ENCODE data around the gene PUS3.

The PUS3 gene

DNA sequence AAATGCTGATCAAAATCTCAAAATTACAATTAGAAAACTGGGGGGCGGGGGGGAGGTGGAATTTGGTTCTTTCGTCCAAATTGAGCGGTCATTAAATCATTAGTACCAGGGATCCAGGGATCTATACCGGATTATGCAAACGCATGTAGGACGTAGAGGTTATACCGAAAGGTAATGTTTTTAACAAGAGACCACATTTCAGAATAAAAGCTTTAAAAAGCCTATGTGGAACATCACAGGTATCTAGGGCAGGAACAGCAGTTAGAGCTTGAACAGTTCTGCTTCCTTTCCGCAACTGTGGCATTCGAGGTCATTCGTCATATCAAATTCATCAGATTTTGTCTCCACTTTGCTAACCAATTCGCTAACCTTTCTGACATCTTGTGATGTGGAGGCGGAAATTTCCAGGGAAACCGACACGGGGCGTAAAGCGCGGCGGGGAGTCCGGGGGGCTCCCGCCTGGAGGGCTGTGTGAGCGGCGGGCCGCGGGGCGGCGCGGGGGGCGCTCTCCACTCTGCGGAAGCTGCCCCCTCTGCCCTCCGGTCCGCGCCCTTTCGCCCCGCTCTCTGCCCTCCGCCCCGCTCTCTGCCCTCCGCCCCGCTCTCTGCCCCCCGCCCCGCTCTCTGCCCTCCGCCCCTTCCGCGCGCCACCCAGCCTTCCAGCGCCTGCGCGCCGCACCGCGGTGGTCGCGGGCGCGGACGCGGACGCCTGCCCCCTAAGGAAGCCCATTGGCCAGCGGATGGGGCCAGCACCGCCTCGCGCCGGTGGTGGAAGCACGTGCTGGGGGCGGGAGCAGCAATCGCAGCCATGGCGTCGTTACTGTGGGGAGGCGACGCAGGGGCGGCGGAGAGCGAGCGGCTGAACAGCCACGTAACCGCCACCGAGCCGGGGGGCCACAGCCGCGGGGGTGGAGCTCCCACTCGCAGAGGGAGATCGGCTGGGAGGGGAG, 979 bp upstream of the PUS3 start, which contains the start of gene DDX25:
TSS of gene DDX25 (plus strand) at position 798 of the 949 bp plus-strand sequence. CDS start at position 808, 10 bp downstream.
- H3K27me3 ChIP-seq (replicated peaks; ENCODE audit: control insufficient read depth, insufficient read depth, low read length): no peaks in the 10 kb centered on the region
- TF ChIP-seq, protein P1, sequence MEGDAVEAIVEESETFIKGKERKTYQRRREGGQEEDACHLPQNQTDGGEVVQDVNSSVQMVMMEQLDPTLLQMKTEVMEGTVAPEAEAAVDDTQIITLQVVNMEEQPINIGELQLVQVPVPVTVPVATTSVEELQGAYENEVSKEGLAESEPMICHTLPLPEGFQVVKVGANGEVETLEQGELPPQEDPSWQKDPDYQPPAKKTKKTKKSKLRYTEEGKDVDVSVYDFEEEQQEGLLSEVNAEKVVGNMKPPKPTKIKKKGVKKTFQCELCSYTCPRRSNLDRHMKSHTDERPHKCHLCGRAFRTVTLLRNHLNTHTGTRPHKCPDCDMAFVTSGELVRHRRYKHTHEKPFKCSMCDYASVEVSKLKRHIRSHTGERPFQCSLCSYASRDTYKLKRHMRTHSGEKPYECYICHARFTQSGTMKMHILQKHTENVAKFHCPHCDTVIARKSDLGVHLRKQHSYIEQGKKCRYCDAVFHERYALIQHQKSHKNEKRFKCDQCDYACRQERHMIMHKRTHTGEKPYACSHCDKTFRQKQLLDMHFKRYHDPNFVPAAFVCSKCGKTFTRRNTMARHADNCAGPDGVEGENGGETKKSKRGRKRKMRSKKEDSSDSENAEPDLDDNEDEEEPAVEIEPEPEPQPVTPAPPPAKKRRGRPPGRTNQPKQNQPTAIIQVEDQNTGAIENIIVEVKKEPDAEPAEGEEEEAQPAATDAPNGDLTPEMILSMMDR (IDR thresholded peaks at IDR 0.05; ENCODE audit: insufficient read depth, low read length, poor library complexity, severe bottlenecking): no peak
- DNase-seq (ENCODE audit: extremely low read depth, insufficient read length): no peak
- peaks cover 3% of the 10 kb centered on the region for H3K36me3 ChIP-seq (ENCODE audit: control insufficient read depth, insufficient read depth, low read length)
- no peak within 1 kb of the TSS for H3K4me3 ChIP-seq (replicated peaks; ENCODE audit: low read depth, low read length)

DNA sequence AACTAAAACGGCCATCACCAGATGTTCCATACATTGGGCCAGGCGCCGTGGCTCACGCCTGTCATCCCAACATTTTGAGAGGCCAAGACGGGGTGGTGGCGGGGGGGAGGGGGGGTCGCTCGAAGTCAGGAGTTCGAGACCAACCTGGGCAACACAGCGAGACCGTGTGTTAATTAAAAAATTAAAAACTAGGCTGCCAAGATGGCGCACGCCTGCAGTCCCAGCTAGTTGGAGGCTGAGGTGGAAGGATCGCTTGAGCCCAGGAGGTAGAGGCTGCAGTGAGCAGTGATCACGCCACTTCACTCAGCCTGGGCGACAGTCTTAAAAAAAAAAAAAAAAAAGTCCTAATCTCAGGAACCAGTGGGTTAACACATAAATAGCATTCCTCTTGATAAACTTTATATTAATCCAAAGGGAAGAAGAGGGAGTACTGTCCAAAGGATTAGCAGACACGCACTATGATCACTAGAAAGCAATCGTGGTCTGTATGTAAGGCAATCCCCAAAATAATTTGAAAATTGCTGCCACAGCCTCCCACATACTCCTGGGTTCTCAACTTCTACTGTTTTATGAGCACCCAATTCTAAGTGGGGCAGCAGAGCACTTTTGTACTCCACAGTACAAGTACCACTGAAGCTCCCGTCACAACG, 604 bp downstream of the PUS3 start:
- no peak for DNase-seq (ENCODE audit: extremely low read depth, insufficient read length)

DNA sequence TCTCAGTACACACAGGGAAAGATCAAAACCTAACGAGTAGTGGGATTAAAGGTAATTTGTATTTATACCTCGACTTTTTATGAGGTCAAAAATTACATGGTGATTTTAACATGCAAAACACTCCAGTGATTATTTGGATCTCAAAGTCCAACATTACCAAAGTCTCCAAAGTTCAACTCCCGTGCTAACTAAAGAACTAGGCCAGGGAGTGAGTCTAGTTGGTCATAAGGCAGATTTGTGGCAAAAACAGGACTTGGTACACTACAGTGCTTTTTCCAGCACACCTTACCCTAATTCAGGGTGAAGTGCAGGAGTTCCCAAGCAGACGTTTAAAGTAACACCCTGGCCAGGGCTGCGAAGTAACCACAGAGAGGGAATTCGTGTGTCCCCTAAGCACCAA, 1.1 kb downstream of the PUS3 start:
- Histone ChIP-seq H3K4me3 (replicated peaks; ENCODE audit: low read depth, low read length) (peak overlapping the region; percentile 79; the same call in 1 of the 2 replicates), H3K36me3 (ENCODE audit: control insufficient read depth, insufficient read depth, low read length) (peaks cover 4% of the 10 kb centered on the region), H3K27me3 (replicated peaks; ENCODE audit: control insufficient read depth, insufficient read depth, low read length) (no peaks in the 10 kb centered on the region)
- no peak for DNase-seq (ENCODE audit: extremely low read depth, insufficient read length)
- TF ChIP-seq, protein P1 (IDR thresholded peaks at IDR 0.05; ENCODE audit: insufficient read depth, low read length, poor library complexity, severe bottlenecking): no peak

More for the DNA sequence above, 604 bp downstream of the PUS3 start:
- Histone ChIP-seq H3K27me3 (replicated peaks; ENCODE audit: control insufficient read depth, insufficient read depth, low read length) (no peaks in the 10 kb centered on the region), H3K4me3 (replicated peaks; ENCODE audit: low read depth, low read length) (peak overlapping the region; percentile 79), H3K36me3 (ENCODE audit: control insufficient read depth, insufficient read depth, low read length) (peaks cover 4% of the 10 kb centered on the region)
- TF ChIP-seq, protein P1 (IDR thresholded peaks at IDR 0.05; ENCODE audit: insufficient read depth, low read length, poor library complexity, severe bottlenecking): no peak

DNA sequence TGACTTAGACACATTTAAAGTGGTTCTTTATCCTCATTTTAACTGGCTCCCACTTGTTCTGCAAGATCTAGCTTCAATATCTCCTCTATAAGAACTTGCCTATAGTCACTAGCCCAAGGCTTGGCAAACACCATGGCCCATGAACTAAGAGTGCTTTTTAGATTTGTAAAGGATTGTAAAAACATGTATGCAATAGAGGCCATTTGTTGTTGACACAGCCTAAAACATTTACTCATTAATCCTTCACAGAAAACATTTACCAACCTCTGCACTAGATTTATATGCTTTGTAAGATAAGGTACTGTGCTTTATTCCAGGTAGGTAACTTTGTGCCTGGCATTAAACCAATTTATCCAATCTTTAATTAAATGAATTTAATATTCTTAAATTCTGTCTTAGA, 10.0 kb downstream of the PUS3 start:
- Histone ChIP-seq H3K36me3 (ENCODE audit: control insufficient read depth, insufficient read depth, low read length) (peaks cover 10% of the 10 kb centered on the region), H3K4me3 (replicated peaks; ENCODE audit: low read depth, low read length) (no peak overlapping the region), H3K27me3 (replicated peaks; ENCODE audit: control insufficient read depth, insufficient read depth, low read length) (no peaks in the 10 kb centered on the region)
- TF ChIP-seq, protein P1 (IDR thresholded peaks at IDR 0.05; ENCODE audit: insufficient read depth, low read length, poor library complexity, severe bottlenecking): no peak
- no peak for DNase-seq (ENCODE audit: extremely low read depth, insufficient read length)

DNA sequence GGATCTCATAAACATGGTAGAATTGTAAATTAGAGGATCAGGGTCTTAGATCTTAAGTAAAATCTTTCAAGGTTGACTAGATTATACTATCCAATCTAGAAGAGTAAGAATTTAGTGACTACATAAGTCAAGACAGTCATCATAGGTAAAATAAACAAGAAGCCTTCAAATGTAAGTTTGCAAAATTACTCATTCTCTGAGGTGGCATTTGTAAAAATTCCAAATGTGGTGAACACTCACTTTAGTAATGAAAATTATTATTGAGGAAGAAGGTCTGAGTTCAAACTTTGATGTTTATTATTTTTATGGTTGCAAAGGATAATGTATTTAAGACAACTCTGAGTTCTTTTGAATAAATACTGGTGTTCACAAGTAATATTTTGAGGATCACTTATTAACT, 10.9 kb downstream of the PUS3 start:
- no peaks in the 10 kb centered on the region for H3K27me3 ChIP-seq (replicated peaks; ENCODE audit: control insufficient read depth, insufficient read depth, low read length)
- H3K36me3 ChIP-seq (ENCODE audit: control insufficient read depth, insufficient read depth, low read length): peaks cover 8% of the 10 kb centered on the region
- TF ChIP-seq, protein P1 (IDR thresholded peaks at IDR 0.05; ENCODE audit: insufficient read depth, low read length, poor library complexity, severe bottlenecking): no peak
- no peak overlapping the region for H3K4me3 ChIP-seq (replicated peaks; ENCODE audit: low read depth, low read length)
- DNase-seq (ENCODE audit: extremely low read depth, insufficient read length): no peak

Data from GM06990 (cell line).